Epithelial cell of proximal tubule (primary cell): ENCODE data around the gene STIMATE. TPM values are rescaled to one million over a fixed set of nuclear protein-coding genes. Genes with fewer than 3 reads are reported as not detected.

Experiments used
- DNase-seq: peaks from one replicate; pipeline ENCODE4 v3.0.0-alpha.2; 2011; ENCODE audit warnings: low read depth
- H3K4me3 ChIP-seq: 2 replicates; pipeline ENCODE4 v1.5.1; 2011; ENCODE audit warnings: low read depth, mild to moderate bottlenecking, low read length
- total RNA-seq: library from RNA; depleted of rRNA; stranded (reverse); fragments of >200 nt; gene quantifications from 2 replicates; pipeline ENCODE4 v1.2.3, GENCODE V29; 2015
- TF ChIP-seq, protein P1 (sequence below): conservative IDR thresholded peaks from 2 replicates; pipeline ENCODE4 v1.5.1; 2012; ENCODE audit warnings: low read depth, mild to moderate bottlenecking, low read length

Gene STIMATE
- 7.7 and 13.1 TPM in 2 replicates for total RNA-seq

DNA sequence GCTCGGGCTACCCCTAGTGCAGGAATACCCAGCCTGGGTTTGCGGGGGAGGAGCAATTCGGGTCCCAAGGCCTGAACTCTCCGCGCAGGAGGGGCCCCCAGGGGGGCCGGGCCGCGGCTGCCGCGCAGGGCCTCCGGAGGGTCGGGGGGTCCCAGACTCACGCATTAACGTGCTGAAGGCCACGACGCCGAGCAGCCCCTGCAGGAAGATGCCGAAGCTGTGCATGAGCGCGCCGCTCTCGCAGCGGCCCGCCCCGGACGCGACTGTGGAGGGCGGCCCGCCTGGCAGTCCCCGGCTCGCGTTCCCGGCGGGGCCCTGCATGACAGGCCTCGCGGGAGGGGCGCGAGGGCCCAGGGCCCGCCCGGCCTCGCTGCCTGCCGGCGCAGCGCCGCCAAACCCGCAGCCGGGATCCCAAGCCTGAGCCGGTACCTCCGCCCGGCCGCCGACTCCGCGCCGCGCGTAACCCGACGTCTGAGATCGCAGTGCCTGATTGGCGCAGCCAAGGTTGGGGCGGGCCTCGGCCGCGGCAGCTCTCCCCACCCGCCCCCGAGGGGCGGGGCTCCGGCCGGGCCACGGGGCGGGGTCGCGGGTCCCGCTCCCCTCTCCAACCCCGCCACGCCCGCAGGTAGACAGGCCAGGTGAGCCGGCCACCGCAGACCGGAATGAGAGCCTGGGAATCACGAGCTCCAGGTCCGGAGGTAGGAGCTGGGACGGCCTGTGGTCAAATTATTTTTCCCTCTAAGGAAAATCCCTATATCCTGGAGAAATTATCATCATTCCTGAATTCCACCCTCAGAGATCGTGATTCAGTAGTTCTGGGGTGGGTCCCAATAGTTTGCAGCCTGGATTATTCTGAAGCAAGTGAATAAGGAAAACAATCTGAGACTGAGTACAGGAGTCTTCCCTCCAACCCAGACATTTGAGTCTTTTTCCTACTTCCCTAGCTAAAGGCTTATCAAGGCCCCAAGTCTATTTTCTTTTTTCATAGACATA is at the start of gene STIMATE:
STIMATE (minus strand) TSS at position 419 of the 993 bp plus-strand sequence; CDS start at position 321, 98 bp downstream.
- TF ChIP-seq, protein P1, sequence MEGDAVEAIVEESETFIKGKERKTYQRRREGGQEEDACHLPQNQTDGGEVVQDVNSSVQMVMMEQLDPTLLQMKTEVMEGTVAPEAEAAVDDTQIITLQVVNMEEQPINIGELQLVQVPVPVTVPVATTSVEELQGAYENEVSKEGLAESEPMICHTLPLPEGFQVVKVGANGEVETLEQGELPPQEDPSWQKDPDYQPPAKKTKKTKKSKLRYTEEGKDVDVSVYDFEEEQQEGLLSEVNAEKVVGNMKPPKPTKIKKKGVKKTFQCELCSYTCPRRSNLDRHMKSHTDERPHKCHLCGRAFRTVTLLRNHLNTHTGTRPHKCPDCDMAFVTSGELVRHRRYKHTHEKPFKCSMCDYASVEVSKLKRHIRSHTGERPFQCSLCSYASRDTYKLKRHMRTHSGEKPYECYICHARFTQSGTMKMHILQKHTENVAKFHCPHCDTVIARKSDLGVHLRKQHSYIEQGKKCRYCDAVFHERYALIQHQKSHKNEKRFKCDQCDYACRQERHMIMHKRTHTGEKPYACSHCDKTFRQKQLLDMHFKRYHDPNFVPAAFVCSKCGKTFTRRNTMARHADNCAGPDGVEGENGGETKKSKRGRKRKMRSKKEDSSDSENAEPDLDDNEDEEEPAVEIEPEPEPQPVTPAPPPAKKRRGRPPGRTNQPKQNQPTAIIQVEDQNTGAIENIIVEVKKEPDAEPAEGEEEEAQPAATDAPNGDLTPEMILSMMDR = no peak
- DNase-seq = no peak
- H3K4me3 ChIP-seq = peak within 1 kb of the TSS; percentile 91

- TF ChIP-seq, protein P1 = no peak
- DNase-seq = no peak
Observed at GRCh38 chr3:52939600-52939999, 42.3 kb upstream of the STIMATE start.

GRCh38 chr3:52934630-52935530 is 37.5 kb upstream of the STIMATE start:
- TF ChIP-seq, protein P1 = peak; percentile 82
- no peak overlapping the region for H3K4me3 ChIP-seq
- no peak for DNase-seq

More at GRCh38 chr3:52939600-52939999, 42.3 kb upstream of the STIMATE start:
- no peak overlapping the region for H3K4me3 ChIP-seq

DNA sequence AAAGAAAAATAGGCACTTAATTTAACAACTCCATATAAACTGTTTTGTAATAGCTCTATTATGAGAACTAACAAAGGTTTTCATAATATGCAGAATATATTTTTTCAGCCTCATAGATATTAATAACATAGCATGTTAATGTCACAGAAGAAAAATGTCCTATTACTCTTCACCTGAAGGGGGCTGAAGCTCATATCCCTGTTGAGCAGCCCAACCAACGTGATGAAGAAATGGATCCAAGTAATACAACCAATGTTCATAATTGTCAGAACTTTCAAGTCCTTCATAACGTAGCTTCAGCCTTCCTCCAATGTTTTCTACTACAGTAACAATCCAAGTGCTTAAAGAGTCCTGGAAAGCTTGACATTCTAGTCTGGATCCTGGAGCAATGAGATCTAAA is 34.5 kb upstream of the STIMATE start:
- H3K4me3 ChIP-seq = no peak overlapping the region
- no peak for DNase-seq
- TF ChIP-seq, protein P1 = peak; percentile 18

DNA sequence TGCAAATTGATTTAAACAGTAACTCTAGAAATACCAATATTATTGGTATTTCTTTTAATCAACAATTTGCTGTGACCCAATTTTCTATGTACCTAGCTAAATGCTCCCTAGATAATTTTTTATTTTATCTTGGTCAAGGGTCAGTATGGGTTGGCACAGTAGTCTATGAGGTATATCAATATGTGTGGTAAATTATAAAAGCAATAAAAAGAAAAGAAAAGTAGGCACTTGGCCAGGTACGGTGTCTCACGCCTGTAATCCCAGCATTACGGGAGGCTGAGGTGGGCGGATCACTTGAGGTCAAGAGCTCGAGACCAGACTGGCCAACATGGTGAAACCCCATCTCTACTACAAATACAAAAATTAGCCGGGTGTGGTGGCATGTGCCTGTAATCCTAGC is 34.0 kb upstream of the STIMATE start:
- no peak for DNase-seq
- TF ChIP-seq, protein P1 = no peak
- no peak overlapping the region for H3K4me3 ChIP-seq

DNA sequence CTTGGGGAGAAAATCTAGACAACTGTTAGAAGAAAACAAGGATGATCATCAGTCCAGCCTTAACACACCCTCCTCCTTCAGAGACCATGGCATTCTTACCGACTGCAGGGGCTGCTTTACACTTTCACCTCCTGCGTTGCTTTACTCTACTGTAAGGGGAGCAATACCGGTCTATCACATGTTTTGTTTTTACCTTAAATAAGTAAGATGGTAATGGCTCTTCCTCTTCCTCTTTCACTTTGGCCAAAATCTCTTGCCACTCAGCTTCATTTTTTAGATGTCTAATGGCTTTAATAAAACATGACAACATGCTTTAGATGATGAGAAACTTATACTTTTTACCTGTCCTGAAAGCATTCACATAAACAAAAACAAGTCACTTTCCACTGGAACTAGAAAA is 33.4 kb upstream of the STIMATE start:
- TF ChIP-seq, protein P1 = no peak
- no peak for DNase-seq
- H3K4me3 ChIP-seq = no peak overlapping the region
